DND-41 (cell line): ENCODE data around the gene ZNF474.

Experiments
- ATAC-seq: fragments of 200-7000 bp; cut with Tn5 transposase; 3 replicates; pipeline ENCODE4 v1.9.1; 2021; ENCODE audit warnings: low read depth; ENCODE audit not compliant: insufficient read depth
- DNase-seq: peaks from one replicate; pipeline ENCODE4 v3.0.0-alpha.2; 2020
- H2AFZ ChIP-seq: 2 replicates; pipeline ENCODE4 v1.6.0; 2012; ENCODE audit warnings: low read depth, low read length
- H3K27ac ChIP-seq: 2 replicates; pipeline ENCODE4 v1.5.1; 2012; ENCODE audit warnings: low read length, inconsistent platforms
- H3K27me3 ChIP-seq: fragments of 200-600 bp; sonication (generic); 2 replicates; pipeline ENCODE4 v1.6.0; 2012; ENCODE audit warnings: low read length, mild to moderate bottlenecking, inconsistent platforms; ENCODE audit not compliant: insufficient read depth, poor library complexity
- H3K36me3 ChIP-seq: 2 replicates; pipeline ENCODE4 v1.5.1; 2012; ENCODE audit warnings: low read length, inconsistent platforms; ENCODE audit not compliant: insufficient read depth
- H3K4me1 ChIP-seq: 2 replicates; pipeline ENCODE4 v1.5.1; 2012; ENCODE audit warnings: mild to moderate bottlenecking, low read length; ENCODE audit not compliant: insufficient read depth
- H3K4me2 ChIP-seq: 2 replicates; pipeline ENCODE4 v1.6.0; 2012; ENCODE audit warnings: mild to moderate bottlenecking, moderate library complexity, low read length, inconsistent platforms; ENCODE audit not compliant: insufficient read depth
- H3K4me3 ChIP-seq, 2 experiments: fragments of 200-600 bp in 1 of 2; shearing (Covaris generic) in 1 of 2; 2 replicates each; pipeline ENCODE4 v1.5.1; 2012 to 2016; ENCODE audit warnings: inconsistent platforms in 2 of 2, low read length in 2 of 2, mild to moderate bottlenecking in 2 of 2, low read depth in 1 of 2, moderate library complexity in 1 of 2
- H3K79me2 ChIP-seq: 2 replicates; pipeline ENCODE4 v1.6.0; 2012; ENCODE audit warnings: low read length, inconsistent platforms; ENCODE audit not compliant: insufficient read depth
- H3K9ac ChIP-seq: 2 replicates; pipeline ENCODE4 v1.6.0; 2012; ENCODE audit warnings: low read depth, mild to moderate bottlenecking, inconsistent platforms, low read length, moderate library complexity
- H3K9me3 ChIP-seq: 2 replicates; pipeline ENCODE4 v1.5.1; 2012; ENCODE audit warnings: low read length, moderate library complexity, mild to moderate bottlenecking, inconsistent platforms; ENCODE audit not compliant: insufficient read depth, severe bottlenecking
- H4K20me1 ChIP-seq: 2 replicates; pipeline ENCODE4 v1.6.0; 2012; ENCODE audit warnings: low read length; ENCODE audit not compliant: insufficient read depth
- EZH2 ChIP-seq: IDR thresholded peaks from 3 replicates; pipeline ENCODE4 v1.6.1; 2012; ENCODE audit warnings: borderline replicate concordance, low read depth, mild to moderate bottlenecking, moderate library complexity, low read length, inconsistent platforms; ENCODE audit not compliant: severe bottlenecking
- TF ChIP-seq, protein P1 (sequence below): IDR thresholded peaks from 2 replicates; pipeline ENCODE4 v1.5.1; 2012; ENCODE audit warnings: borderline replicate concordance, low read length, moderate library complexity, mild to moderate bottlenecking; ENCODE audit not compliant: poor library complexity, severe bottlenecking; ENCODE audit errors: extremely low read depth

Gene ZNF474

DNA sequence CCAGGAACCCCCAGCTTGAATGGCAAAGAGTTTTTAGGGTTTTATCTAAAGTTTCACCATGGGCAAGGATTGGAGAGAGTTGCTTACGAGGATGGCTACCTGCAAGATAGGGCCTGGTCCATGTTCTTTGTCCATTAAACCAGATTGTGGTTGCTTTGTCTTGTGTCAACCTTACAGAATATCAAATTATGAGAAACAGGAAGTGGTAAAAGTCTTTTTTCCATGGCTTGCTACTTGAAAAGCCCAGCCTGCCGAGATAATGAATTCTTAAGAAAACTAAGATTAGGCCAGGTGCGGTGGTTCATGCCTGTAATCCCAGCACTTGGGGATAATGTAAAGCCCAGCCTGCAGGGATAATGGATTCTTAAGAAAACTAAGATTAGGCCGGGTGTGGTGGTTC, 24.4 kb downstream of the ZNF474 start:
- H3K4me1 ChIP-seq: peaks cover 6% of the 10 kb centered on the region
- H3K27ac ChIP-seq: no peak overlapping the region
- no peaks in the 10 kb centered on the region for H3K36me3 ChIP-seq
- no peak for DNase-seq
- H4K20me1 ChIP-seq: no peaks in the 10 kb centered on the region
- H3K4me2 ChIP-seq: no peak overlapping the region
- no peak overlapping the region for H3K4me3 ChIP-seq
- H3K79me2 ChIP-seq: no peaks in the 10 kb centered on the region
- H3K9ac ChIP-seq: no peak overlapping the region
- no peaks in the 10 kb centered on the region for H3K9me3 ChIP-seq
- H3K27me3 ChIP-seq: no peaks in the 10 kb centered on the region
- ATAC-seq: peak; percentile 56; the same call in 2 of the 3 replicates
- TF ChIP-seq, protein P1, sequence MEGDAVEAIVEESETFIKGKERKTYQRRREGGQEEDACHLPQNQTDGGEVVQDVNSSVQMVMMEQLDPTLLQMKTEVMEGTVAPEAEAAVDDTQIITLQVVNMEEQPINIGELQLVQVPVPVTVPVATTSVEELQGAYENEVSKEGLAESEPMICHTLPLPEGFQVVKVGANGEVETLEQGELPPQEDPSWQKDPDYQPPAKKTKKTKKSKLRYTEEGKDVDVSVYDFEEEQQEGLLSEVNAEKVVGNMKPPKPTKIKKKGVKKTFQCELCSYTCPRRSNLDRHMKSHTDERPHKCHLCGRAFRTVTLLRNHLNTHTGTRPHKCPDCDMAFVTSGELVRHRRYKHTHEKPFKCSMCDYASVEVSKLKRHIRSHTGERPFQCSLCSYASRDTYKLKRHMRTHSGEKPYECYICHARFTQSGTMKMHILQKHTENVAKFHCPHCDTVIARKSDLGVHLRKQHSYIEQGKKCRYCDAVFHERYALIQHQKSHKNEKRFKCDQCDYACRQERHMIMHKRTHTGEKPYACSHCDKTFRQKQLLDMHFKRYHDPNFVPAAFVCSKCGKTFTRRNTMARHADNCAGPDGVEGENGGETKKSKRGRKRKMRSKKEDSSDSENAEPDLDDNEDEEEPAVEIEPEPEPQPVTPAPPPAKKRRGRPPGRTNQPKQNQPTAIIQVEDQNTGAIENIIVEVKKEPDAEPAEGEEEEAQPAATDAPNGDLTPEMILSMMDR: no peak
- TF ChIP-seq EZH2: no peak
- H2AFZ ChIP-seq: no peak overlapping the region

DNA sequence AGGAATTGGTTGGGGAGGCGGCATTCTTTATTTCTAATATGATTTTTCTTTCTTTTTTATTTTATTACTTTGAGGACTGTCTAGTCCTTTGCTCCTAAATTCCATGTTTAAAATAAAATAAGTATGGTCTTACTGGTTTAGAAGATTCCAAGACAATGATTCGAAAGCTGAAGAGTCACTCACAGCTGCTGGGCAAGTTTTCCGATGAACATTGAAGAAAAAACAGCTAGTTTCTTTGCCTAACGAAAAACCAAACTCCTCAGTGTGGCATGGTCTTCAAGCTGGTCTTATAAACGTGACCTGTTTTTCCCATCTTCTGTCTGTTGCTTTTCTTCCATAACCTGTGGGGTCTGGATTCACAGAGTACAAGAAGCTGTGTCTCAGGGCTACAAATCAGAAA, 25.1 kb downstream of the ZNF474 start:
- no peaks in the 10 kb centered on the region for H3K79me2 ChIP-seq
- no peaks in the 10 kb centered on the region for H3K27me3 ChIP-seq
- TF ChIP-seq EZH2: no peak
- TF ChIP-seq, protein P1: no peak
- no peaks in the 10 kb centered on the region for H3K9me3 ChIP-seq
- no peak overlapping the region for H3K4me3 ChIP-seq
- no peak overlapping the region for H3K9ac ChIP-seq
- ATAC-seq (no peak), DNase-seq (no peak)
- no peak overlapping the region for H3K27ac ChIP-seq
- no peak overlapping the region for H2AFZ ChIP-seq
- no peaks in the 10 kb centered on the region for H3K36me3 ChIP-seq
- H3K4me1 ChIP-seq: peaks cover 6% of the 10 kb centered on the region
- H3K4me2 ChIP-seq: no peak overlapping the region
- H4K20me1 ChIP-seq: no peaks in the 10 kb centered on the region

DNA sequence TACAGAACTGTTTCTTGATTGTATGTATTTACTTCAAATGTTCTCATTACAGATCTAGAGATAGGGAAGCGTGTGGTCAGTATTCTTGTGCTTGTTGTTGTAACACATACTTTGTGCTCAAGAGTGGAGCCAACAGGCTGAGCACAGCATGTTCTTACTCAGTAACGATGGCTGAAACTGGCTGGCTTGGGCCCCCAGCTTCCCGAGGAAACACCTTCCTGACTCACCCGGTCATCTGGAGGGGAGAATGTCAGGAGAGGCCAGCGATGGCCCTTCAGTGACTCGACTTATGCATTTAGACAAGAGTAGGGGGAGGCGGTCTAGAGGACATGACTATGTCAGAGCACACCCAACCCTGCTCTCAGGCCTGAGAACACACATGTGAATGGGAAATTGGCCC, 25.6 kb downstream of the ZNF474 start:
- Histone ChIP-seq H3K4me3 (no peak overlapping the region), H3K27ac (no peak overlapping the region), H3K9me3 (no peaks in the 10 kb centered on the region), H3K4me2 (no peak overlapping the region), H2AFZ (no peak overlapping the region), H3K79me2 (no peaks in the 10 kb centered on the region), H3K36me3 (no peaks in the 10 kb centered on the region), H3K9ac (no peak overlapping the region), H3K27me3 (no peaks in the 10 kb centered on the region), H4K20me1 (no peaks in the 10 kb centered on the region), H3K4me1 (peaks cover 6% of the 10 kb centered on the region)
- TF ChIP-seq EZH2: no peak
- TF ChIP-seq, protein P1: no peak
- DNase-seq: no peak
- ATAC-seq: no peak

DNA sequence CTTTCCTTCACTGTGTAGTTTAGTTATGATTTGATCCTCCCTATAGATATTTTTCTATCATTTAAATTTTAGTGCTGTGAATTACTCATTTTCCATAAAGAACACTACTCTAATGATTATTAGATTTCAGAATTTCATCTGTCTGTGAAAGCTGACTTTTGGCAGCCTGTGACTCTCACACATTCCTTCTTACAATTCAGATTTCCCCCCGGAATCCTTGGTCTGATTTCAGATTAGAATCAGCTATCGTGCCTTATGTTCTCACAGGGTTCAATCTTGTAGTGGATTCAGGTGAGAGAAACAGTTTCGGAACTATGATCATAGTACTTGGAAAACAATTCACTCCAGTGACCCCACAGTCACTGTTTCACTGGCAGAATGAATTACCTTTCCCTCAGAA, 26.2 kb downstream of the ZNF474 start:
- H2AFZ ChIP-seq: no peak overlapping the region

More for the DNA sequence above, 26.2 kb downstream of the ZNF474 start:
- H3K9ac ChIP-seq: no peak overlapping the region
- no peaks in the 10 kb centered on the region for H3K27me3 ChIP-seq
- no peak overlapping the region for H3K4me3 ChIP-seq
- no peak overlapping the region for H3K27ac ChIP-seq
- H3K4me2 ChIP-seq: no peak overlapping the region
- ATAC-seq: no peak
- DNase-seq: no peak
- no peaks in the 10 kb centered on the region for H3K9me3 ChIP-seq
- no peaks in the 10 kb centered on the region for H4K20me1 ChIP-seq
- no peaks in the 10 kb centered on the region for H3K36me3 ChIP-seq
- TF ChIP-seq, protein P1: no peak
- TF ChIP-seq EZH2: no peak
- H3K4me1 ChIP-seq: peaks cover 6% of the 10 kb centered on the region
- H3K79me2 ChIP-seq: no peaks in the 10 kb centered on the region
